GM23338 (cell line): ENCODE results near the gene STMN3.

ENCODE experiments used
- CREB1 ChIP-seq: fragments of 250-450 bp; sonication (Bioruptor Pico); IDR thresholded peaks from 2 replicates; pipeline ENCODE4 v1.5.0; 2020; ENCODE audit warnings: low read depth, mild to moderate bottlenecking, moderate library complexity
- CTCF ChIP-seq, 2 experiments: fragments of 200-600 bp in 1 of 2; sonication (generic) in 1 of 2; conservative IDR thresholded peaks; 2 replicates each; pipeline versions ENCODE4 v1.5.1 to v1.6.1; 2016 to 2017; ENCODE audit warnings: antibody characterized with exemption in 2 of 2, low read depth in 2 of 2, mild to moderate bottlenecking in 2 of 2, moderate library complexity in 1 of 2
- ETS1 ChIP-seq: IDR thresholded peaks from 2 replicates; pipeline ENCODE4 v1.6.1; 2016; ENCODE audit warnings: antibody characterized with exemption
- EZH2 ChIP-seq: fragments of 200-600 bp; sonication (generic); IDR thresholded peaks from one replicate; pipeline ENCODE4 v1.8.0; 2017; ENCODE audit warnings: antibody characterized with exemption, mild to moderate bottlenecking, low read depth; ENCODE audit not compliant: unreplicated experiment
- EZH2phosphoT487 ChIP-seq: fragments of 200-600 bp; sonication (generic); IDR thresholded peaks from one replicate; pipeline ENCODE4 v1.8.1; 2018; ENCODE audit warnings: antibody characterized with exemption; ENCODE audit not compliant: unreplicated experiment
- JUNB ChIP-seq: IDR thresholded peaks from one replicate; pipeline ENCODE4 v1.6.1; 2016; ENCODE audit warnings: antibody characterized with exemption; ENCODE audit not compliant: unreplicated experiment
- POLR2AphosphoS5 ChIP-seq: IDR thresholded peaks from 2 replicates; pipeline ENCODE4 v1.6.1; 2016; ENCODE audit warnings: antibody characterized with exemption, low read depth
- REST ChIP-seq: IDR thresholded peaks from one replicate; pipeline ENCODE4 v1.6.1; 2018; ENCODE audit warnings: antibody characterized with exemption; ENCODE audit not compliant: unreplicated experiment
- STAT1 ChIP-seq: IDR thresholded peaks from one replicate; pipeline ENCODE4 v1.6.1; 2016; ENCODE audit warnings: antibody characterized with exemption; ENCODE audit not compliant: unreplicated experiment
- ZNF114 ChIP-seq: fragments of 250-450 bp; sonication (Bioruptor Pico); IDR thresholded peaks from 2 replicates; pipeline ENCODE4 v1.5.0; 2020; ENCODE audit warnings: mild to moderate bottlenecking, moderate library complexity
- ZNF331 ChIP-seq: fragments of 250-450 bp; sonication (Bioruptor Pico); IDR thresholded peaks from 2 replicates; pipeline ENCODE4 v1.5.0; 2020; ENCODE audit warnings: low read depth, mild to moderate bottlenecking, moderate library complexity
- ZNF462 ChIP-seq: fragments of 250-450 bp; sonication (Bioruptor Pico); IDR thresholded peaks from 2 replicates; pipeline ENCODE4 v1.5.0; 2020; ENCODE audit warnings: mild to moderate bottlenecking, moderate library complexity

- TF ChIP-seq EZH2phosphoT487 (no peak), CTCF (conservative IDR thresholded peaks at IDR 0.05; ENCODE audit: low read depth in 2 of 2) (no peak), EZH2 (no peak), POLR2AphosphoS5 (no peak), ZNF114 (CRISPR knock-in tag) (no peak), STAT1 (no peak), ZNF462 (CRISPR knock-in tag) (no peak), REST (no peak), CREB1 (no peak), JUNB (no peak), ZNF331 (CRISPR knock-in tag) (no peak), ETS1 (no peak)
These were observed 47.2 kb upstream of the STMN3 start for GRCh38 chr20:63700199-63701050.
